T1000 (cell line): ENCODE results near the gene CEMIP.
A peak's percentile ranks its signal among the peaks of the same experiment; 100 is the strongest.

Experiments used
- DNase-seq: peaks from one replicate; lab custom pipeline; 2025; ENCODE audit warnings: mixed read lengths; lab: John Stamatoyannopoulos, UW

CEMIP gene

DNA sequence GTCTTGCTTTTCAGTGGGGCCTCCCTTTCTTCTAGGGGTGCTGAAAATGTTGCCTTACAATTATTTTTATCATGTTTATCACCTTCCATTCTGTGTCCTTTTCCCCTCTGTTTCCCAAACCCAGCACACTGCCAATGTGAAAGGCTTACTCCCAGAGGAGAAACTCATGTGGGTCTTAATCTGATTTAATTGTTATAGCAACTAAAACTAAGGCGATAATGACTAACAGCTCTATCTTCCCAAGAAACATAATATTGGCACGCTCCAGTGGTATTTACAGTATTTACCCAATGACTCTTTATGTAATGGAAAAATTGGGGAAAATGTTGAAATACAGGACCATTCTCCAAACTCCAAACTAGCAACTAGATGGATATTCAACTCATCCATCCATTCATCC lies 152.0 kb downstream of the CEMIP start:
- DNase-seq = no peak

DNA sequence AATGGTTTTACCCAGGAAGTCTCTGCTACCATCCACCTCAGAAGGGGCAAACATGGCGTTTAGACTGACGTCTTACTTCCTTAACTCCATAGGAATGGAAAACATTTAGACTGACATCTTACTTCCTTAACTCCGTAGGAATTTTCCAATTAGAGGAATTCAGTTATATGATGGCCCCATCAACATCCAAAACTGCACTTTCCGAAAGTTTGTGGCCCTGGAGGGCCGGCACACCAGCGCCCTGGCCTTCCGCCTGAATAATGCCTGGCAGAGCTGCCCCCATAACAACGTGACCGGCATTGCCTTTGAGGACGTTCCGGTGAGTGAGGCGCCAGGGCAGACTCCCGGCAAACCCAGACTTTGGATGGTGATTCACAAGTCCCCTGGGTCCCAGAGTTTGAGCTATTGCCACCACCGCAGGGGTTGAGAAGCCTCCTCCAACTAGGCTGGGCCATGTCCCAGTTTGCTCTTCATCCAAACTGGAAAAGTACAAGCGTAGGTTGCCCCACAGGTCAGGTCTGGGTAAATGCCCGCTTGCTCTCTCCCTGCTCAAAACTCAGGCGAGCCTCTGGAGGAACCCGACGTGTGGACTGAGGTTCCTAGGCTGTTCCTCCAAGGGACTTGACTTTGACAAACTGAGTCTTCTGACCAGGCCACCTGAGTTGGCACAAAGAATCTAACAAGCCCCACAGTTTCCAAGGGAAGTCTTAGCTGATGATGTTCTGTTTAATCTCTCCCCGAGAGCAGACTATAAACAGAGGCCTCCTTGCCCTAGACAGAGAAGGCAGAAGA lies 152.7 kb downstream of the CEMIP start:
- DNase-seq = no peak

DNA sequence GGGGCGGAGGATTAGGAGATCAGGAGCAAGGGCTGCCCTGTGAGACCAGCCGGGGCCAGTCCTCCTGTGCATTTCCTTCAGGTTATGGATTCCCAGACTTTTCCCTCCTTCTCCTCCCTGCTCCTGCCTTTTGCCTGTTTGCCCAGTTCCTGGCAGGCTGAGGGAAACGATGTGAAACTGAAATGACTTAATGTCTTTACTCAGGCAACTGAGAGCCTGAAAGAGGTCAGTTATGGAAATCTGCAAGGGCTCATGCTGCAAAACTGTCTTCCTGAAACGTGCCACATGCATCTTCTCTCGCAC lies 153.3 kb downstream of the CEMIP start:
- no peak for DNase-seq

DNA sequence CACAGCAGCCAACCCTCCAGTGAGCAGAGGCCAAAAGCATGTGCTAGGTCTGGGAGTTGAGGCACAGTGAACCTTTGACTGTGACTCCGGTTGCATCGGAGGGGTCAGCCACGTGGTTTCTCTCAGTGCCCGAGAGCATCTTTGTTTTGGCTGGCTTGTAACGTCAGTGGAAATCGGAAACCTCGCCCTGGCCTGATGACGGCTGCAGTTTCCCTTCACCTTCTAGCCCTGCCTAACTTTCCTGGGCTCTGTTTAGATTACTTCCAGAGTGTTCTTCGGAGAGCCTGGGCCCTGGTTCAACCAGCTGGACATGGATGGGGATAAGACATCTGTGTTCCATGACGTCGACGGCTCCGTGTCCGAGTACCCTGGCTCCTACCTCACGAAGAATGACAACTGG lies 153.8 kb downstream of the CEMIP start:
- DNase-seq = no peak

DNA sequence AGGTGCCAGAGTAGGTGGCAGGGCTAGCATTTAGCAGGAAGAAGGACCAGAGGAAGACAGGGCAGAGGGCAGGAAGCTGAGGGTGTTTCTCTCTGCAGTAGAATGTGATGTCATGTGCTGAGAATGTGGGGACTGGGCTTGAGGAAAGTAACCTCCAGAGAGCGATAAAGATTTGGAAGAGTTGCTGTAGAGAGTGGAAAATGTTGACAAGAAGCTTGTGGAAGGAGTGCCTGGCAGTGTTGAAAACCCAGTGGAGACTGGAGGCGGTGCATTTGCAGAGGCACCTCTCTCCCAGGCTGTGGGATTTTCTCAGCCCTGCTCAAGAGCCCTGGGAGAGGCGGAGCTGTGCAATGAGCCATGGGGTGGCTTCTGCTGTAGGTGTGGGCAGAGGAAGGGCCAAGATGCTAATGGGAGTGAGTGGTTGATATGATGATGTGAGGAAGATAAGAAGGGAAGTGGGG lies 155.6 kb downstream of the CEMIP start:
- peak; percentile 13 for DNase-seq

DNA sequence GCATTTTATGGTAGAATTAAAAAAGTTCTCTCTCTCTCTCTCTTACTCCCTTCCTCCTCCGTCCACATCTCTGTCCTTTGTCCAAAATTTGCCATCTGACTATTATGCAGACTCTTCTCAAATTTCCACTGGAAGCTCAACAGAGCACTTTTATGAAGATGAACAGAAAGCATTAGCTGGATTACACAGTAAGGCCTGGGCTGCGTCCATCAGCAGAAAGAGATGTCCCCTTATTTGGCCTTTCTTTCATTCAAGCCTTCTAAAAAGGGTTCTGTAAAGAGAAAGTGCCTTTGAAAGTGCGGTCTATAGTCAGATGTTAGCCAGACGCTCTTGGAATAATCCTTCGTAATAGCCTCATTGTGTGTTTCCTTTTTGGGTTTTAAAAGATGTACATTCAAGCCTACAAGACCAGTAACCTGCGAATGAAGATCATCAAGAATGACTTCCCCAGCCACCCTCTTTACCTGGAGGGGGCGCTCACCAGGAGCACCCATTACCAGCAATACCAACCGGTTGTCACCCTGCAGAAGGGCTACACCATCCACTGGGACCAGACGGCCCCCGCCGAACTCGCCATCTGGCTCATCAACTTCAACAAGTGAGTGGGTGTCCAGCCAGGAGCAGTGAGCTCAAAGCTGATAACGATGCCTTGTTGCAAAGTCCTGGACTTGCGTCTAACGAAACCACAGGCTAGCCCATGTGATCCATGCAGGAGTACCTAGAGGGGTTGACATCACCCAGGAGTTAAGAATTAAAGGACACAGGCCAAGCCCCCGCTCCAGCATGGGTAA lies 157.3 kb downstream of the CEMIP start:
- DNase-seq = no peak

DNA sequence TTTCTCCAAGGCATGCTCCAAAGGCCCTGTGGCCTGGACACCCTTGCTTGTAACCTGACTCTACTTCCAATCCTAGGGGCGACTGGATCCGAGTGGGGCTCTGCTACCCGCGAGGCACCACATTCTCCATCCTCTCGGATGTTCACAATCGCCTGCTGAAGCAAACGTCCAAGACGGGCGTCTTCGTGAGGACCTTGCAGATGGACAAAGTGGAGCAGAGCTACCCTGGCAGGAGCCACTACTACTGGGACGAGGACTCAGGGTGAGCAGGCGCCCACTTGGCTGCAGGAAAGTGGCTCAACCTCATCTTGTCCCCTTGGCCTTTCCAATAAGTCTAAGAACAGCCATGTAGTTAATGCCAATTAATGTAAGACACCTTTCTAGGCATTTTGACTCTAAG lies 158.5 kb downstream of the CEMIP start:
- DNase-seq = no peak

DNA sequence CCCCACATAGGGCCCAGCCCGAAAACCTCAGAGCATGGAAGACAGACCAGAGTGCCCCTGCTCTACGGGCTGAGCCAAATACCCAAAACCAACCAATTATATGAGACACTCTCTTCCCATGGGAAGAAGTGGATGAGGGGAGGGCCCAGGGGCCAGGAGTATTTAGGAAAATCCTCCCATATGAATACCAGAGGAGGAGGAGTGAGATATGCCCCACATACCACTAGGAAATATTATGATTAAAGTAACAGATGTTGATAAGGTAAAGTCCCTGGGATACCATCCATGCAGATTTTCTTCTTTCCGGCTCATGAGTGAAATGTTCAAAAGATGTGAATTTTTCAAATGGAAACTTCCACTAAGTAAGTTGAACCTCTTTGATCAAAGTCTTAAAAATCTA lies 160.0 kb downstream of the CEMIP start:
- DNase-seq = no peak

DNA sequence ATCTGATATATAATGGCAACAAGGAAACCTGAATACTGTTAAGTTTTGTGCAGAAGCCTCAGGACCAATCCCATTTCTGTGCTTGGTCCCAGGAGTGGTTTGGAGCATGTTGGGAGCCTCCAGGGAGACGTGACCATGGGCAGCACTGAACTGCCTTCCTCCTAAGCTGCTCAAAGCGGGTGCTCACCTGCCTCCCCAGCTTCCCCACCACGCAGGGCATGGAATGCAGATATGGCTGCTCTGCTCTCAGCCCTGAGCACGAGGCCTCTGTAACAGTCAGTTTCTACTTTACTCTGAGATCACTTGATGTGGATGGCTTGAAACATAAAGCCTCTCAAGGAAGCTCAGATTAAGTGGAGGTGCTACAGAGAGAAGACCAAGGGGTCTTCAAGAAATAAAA lies 161.2 kb downstream of the CEMIP start:
- DNase-seq = no peak

DNA sequence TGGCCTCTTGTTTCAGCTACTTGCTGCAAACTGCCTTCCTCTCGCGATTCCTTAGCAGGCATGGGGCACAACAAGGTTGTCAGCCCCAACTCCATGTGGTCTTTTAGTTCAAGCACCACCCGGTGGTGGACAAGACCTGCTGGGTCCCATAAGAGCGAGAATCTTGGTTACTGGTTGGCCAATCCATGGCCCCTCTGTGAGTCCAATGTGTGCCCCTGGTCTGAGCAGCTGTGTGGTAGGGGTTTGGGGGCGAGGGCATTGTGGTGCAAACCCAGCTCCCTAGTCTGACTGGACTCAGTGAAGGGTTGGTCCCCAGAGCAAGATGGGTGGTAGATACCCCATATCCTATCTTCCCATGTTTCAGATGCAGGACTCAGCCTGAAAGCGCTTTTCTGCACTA lies 161.7 kb downstream of the CEMIP start:
- no peak for DNase-seq

DNA sequence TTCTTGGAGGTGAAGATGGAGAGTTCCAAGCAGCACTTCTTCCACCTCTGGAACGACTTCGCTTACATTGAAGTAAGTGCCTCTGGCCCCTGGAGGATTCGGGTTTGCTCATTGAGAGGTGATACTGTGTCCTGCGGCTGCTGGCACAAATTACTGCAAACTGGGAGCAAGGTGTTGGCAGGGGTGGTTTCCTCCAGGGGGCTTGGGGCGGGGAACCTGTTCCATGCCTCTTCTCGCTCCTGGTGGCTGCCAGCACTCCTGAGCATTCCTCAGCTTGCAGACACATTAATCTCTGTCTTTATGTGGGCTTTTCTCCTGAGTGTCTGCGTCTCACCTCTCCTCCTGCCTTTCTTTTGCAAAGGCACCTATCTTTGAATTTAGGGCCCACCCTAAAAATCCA lies 163.1 kb downstream of the CEMIP start:
- no peak for DNase-seq

DNA sequence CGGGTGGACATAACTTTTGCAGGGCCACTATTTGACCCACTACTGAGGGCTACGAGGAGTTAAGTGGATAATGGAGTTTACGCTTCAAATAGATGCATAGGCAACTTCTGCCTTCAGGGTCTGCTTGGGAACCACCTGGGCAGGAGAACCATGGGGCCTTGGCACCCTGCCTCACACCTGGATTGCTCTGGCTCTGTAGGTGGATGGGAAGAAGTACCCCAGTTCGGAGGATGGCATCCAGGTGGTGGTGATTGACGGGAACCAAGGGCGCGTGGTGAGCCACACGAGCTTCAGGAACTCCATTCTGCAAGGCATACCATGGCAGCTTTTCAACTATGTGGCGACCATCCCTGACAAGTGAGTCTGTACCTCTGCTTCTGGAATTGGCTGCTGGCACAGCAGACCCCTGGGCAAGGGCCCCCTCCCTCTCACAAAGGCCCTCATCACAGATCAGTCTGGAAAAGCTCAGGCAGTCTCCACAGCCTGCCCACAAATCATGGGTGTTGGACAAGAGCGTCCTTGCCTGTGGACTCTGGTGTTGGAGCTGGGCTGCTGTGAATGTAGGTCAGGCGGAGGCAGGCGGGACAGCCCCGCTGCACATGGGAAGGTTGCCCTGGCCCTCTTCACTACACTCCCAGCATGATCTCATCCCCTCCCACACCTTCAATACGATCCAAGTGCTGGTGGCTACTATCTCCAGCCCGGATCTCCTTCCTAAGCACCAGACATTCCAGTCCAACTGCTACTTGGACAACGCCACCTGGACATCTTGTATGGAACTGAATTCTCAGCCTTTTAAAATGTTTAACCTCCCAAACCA lies 163.8 kb downstream of the CEMIP start:
- no peak for DNase-seq

DNA sequence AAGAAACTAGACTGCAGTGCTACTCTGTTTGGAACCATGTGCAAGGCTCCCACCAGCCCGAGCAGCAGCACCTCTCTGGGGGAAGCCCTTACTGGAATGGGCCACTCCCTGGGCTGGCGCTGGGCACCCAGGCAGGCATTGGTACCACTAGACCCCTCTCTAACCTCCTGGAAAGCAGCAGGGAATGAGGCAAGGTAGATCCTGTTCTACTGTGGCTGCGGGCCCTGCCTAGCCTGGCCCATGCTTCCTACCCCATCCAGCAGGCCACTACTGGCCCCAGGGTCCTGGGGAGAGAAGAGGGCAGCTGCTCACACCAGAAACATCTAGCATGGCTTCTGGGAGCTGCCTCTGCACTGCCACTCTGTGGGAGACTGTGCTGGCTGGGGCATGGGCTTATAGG lies 165.6 kb downstream of the CEMIP start:
- DNase-seq = no peak

DNA sequence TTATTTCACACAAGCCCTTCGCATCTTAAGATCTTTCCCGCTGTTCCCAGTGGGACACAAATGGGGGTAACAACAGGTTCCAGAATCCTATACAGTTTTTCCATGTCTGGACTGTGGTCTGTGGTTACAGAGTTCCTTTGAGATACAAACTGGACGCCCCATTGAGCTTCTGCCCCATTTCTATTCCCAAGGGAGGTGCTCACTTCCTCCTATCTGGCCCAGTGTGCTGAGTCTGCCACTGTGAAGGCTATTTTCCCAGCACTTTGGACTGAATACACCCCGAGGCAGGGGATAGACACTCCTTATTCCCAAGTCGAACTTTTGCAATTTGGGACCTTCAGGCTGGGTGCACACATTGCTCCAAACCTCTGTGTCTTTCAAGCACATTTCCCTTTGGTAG lies 166.4 kb downstream of the CEMIP start:
- no peak for DNase-seq

DNA sequence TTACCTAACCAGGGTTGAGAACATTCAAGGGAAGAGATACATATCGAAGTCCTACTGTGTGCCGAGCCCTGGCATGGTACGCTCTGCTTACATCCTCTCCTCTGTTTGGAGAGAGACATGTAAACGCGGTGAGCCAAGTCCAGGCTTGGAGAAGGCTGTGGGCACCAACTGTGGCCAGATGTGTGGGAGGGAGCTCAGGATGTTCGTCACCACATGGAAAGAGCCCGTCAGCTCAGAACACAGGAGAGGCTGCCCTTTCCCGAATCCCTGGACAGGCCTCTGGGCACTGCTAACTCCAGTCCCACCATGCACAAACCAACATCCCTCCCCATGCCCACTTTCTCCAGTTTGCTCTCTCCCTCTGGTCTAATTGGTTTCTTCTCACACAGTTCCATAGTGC lies 167.4 kb downstream of the CEMIP start:
- DNase-seq = no peak

DNA sequence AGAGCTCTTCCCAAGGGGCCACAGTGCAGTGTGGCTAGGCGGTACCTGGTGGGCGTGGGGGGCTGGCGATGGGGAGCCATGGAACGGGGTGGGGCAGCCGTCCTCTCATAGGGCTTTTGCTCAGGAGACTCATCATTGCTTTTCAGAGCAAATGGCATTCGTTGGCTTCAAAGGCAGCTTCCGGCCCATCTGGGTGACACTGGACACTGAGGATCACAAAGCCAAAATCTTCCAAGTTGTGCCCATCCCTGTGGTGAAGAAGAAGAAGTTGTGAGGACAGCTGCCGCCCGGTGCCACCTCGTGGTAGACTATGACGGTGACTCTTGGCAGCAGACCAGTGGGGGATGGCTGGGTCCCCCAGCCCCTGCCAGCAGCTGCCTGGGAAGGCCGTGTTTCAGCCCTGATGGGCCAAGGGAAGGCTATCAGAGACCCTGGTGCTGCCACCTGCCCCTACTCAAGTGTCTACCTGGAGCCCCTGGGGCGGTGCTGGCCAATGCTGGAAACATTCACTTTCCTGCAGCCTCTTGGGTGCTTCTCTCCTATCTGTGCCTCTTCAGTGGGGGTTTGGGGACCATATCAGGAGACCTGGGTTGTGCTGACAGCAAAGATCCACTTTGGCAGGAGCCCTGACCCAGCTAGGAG lies 169.6 kb downstream of the CEMIP start:
- DNase-seq = no peak

DNA sequence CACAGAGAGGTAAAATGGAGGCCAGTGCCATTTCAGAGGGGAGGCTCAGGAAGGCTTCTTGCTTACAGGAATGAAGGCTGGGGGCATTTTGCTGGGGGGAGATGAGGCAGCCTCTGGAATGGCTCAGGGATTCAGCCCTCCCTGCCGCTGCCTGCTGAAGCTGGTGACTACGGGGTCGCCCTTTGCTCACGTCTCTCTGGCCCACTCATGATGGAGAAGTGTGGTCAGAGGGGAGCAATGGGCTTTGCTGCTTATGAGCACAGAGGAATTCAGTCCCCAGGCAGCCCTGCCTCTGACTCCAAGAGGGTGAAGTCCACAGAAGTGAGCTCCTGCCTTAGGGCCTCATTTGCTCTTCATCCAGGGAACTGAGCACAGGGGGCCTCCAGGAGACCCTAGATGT lies 170.6 kb downstream of the CEMIP start:
- no peak for DNase-seq

DNA sequence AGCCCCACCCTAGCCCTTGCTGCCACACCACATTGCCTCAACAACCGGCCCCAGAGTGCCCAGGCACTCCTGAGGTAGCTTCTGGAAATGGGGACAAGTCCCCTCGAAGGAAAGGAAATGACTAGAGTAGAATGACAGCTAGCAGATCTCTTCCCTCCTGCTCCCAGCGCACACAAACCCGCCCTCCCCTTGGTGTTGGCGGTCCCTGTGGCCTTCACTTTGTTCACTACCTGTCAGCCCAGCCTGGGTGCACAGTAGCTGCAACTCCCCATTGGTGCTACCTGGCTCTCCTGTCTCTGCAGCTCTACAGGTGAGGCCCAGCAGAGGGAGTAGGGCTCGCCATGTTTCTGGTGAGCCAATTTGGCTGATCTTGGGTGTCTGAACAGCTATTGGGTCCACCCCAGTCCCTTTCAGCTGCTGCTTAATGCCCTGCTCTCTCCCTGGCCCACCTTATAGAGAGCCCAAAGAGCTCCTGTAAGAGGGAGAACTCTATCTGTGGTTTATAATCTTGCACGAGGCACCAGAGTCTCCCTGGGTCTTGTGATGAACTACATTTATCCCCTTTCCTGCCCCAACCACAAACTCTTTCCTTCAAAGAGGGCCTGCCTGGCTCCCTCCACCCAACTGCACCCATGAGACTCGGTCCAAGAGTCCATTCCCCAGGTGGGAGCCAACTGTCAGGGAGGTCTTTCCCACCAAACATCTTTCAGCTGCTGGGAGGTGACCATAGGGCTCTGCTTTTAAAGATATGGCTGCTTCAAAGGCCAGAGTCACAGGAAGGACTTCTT lies 171.3 kb downstream of the CEMIP start:
- no peak for DNase-seq

DNA sequence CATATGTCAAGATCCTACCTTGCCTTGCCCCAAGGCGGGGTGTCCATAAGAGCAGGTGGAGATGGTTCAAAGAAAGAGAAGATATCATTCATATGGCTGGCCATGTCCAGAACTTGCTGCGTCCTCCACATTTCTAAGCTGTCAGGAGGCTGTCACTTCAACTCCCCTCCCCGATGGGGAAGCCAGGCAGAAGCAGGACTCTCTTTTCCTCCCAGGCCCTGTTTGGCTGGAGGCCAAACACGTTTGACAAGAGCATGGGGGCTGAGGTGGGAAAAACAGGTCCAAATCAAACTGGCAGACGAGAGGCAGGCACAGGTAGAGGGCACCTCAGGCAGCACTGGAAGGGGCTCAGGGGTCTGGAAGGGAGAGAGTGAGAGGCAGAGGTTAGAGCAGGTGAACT lies 172.8 kb downstream of the CEMIP start:
- no peak for DNase-seq

DNA sequence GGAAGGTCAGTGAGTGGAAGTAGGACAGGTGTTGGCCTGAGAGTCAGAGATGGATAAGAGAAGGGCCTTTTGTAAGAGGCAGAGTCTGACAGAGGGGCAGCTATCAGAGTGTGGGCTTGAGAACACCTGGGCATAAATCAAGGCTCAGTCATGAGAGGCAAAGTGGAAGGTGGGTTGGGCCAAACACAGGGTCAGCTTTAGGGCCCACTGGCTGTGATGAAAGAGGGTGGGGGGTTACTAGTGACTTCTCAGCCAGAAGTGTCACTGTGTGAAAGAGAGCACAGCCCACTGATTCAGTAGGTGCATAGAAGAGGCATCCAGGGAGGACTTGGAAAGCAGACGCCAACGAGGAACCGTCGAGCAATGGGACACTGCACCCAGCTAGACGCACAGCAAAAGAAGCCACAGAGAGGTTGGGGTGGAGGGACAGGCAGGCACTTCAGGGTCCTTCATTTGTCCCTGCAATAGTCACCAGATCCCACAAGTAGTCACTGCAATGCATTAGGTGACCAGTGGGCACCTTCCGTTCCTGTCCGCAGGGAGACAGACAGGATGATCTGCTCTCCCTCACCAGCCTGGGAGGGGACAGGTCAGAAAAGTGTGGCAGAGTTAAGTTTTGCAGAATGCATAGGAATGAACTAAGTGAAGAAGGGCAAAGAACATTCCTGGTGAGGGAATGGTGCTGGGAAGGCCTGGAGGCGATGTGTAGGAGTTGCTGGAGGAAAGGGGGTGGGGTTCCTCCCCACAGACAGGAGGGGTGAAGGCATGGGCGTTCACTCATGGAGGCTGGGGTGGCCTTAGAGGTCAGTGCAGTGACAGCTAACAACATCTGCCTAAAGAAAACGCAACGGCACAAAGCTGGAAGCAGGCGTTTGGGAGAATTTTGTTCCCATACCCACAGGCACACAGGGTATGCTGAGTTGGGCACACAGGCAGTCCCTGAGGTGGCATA lies 174.1 kb downstream of the CEMIP start:
- DNase-seq = no peak
